Liver (tissue), 9 donors: ENCODE results near the gene ZNF48. TPM values are rescaled to one million over a fixed set of nuclear protein-coding genes. Genes with fewer than 3 reads are reported as not detected.

Experiments used
- DNase-seq: peaks from one replicate; pipeline ENCODE4 v3.0.0-alpha.2; 2017; ENCODE audit warnings: low spot score
- H3K27ac ChIP-seq, 2 donors: one replicate each; pipeline ENCODE4 v1.7.0; 2013; ENCODE audit warnings: inconsistent platforms in 2 of 2, low read length in 2 of 2, control low read depth in 1 of 2, low read depth in 1 of 2, mild to moderate bottlenecking in 1 of 2
- H3K27me3 ChIP-seq, 4 donors: one replicate each; pipeline versions ENCODE4 v1.6.1 to v1.7.0; 2013; ENCODE audit warnings: low read length in 3 of 4, inconsistent platforms in 1 of 4, mild to moderate bottlenecking in 1 of 4, moderate library complexity in 1 of 4; ENCODE audit not compliant: control insufficient read depth in 4 of 4, insufficient read depth in 4 of 4
- H3K36me3 ChIP-seq, 4 donors: one replicate each; pipeline versions ENCODE4 v1.6.1 to v1.7.0; 2013; ENCODE audit warnings: low read length in 3 of 4, mild to moderate bottlenecking in 3 of 4, low read depth in 1 of 4, moderate library complexity in 1 of 4; ENCODE audit not compliant: control insufficient read depth in 4 of 4, insufficient read depth in 3 of 4
- H3K4me1 ChIP-seq, 4 donors: one replicate each; pipeline versions ENCODE4 v1.6.1 to v1.7.0; 2013; ENCODE audit warnings: low read length in 3 of 4, mild to moderate bottlenecking in 3 of 4, moderate library complexity in 1 of 4; ENCODE audit not compliant: control insufficient read depth in 4 of 4, insufficient read depth in 4 of 4
- H3K4me3 ChIP-seq, 3 donors: one replicate each; pipeline versions ENCODE4 v1.6.1 to v1.7.0; 2013; ENCODE audit warnings: low read length in 3 of 3, control low read depth in 1 of 3, low read depth in 1 of 3, mild to moderate bottlenecking in 1 of 3
- H3K9ac ChIP-seq, 2 donors: one replicate each; pipeline ENCODE4 v1.7.0; 2013; ENCODE audit warnings: low read length in 2 of 2, mild to moderate bottlenecking in 2 of 2, moderate library complexity in 2 of 2, control low read depth in 1 of 2, low read depth in 1 of 2
- H3K9me3 ChIP-seq, 4 donors: one replicate each; pipeline versions ENCODE4 v1.6.1 to v1.7.0; 2013; ENCODE audit warnings: low read length in 3 of 4; ENCODE audit not compliant: control insufficient read depth in 4 of 4
- EGR1 ChIP-seq, 2 donors: IDR thresholded peaks; 2 replicates each; pipeline ENCODE4 v1.6.1; 2016 to 2018; ENCODE audit warnings: antibody characterized with exemption in 2 of 2, low read depth in 2 of 2
- FOXA1 ChIP-seq: IDR thresholded peaks from 2 replicates; pipeline ENCODE4 v1.6.1; 2016; ENCODE audit warnings: antibody characterized with exemption
- FOXA2 ChIP-seq: IDR thresholded peaks from 2 replicates; pipeline ENCODE4 v1.6.1; 2016; ENCODE audit warnings: antibody characterized with exemption
- GABPA ChIP-seq, 2 donors: IDR thresholded peaks in 1 of 2; conservative IDR thresholded peaks in 1 of 2; 2 replicates each; pipeline ENCODE4 v1.6.1; 2016; ENCODE audit warnings: antibody characterized with exemption in 2 of 2, mild to moderate bottlenecking in 1 of 2, moderate library complexity in 1 of 2
- HNF4A ChIP-seq, 2 donors: conservative IDR thresholded peaks; 2 replicates each; pipeline ENCODE4 v1.6.1; 2016; ENCODE audit warnings: antibody characterized with exemption in 2 of 2, mild to moderate bottlenecking in 2 of 2
- HNF4G ChIP-seq: IDR thresholded peaks from 2 replicates; pipeline ENCODE4 v1.6.1; 2016; ENCODE audit warnings: antibody characterized with exemption
- JUND ChIP-seq, 2 donors: IDR thresholded peaks; 2 replicates each; pipeline ENCODE4 v1.6.1; 2016; ENCODE audit warnings: antibody characterized with exemption in 2 of 2
- NR2F2 ChIP-seq: IDR thresholded peaks from 2 replicates; pipeline ENCODE4 v1.6.1; 2016; ENCODE audit warnings: antibody characterized with exemption
- RAD21 ChIP-seq, 2 donors: IDR thresholded peaks; 2 replicates each; pipeline ENCODE4 v1.6.1; 2016; ENCODE audit warnings: antibody characterized with exemption in 2 of 2, mild to moderate bottlenecking in 2 of 2
- RXRA ChIP-seq, 2 donors: IDR thresholded peaks; 2 replicates each; pipeline ENCODE4 v1.6.1; 2017 to 2018; ENCODE audit warnings: antibody characterized with exemption in 2 of 2, mild to moderate bottlenecking in 1 of 2
- SP1 ChIP-seq: IDR thresholded peaks from 2 replicates; pipeline ENCODE4 v1.6.1; 2018; ENCODE audit warnings: antibody characterized with exemption, mild to moderate bottlenecking
- TAF1 ChIP-seq: conservative IDR thresholded peaks from 2 replicates; pipeline ENCODE4 v1.6.1; 2016; ENCODE audit warnings: antibody characterized with exemption, mild to moderate bottlenecking
- YY1 ChIP-seq: IDR thresholded peaks from 2 replicates; pipeline ENCODE4 v1.6.1; 2016; ENCODE audit warnings: antibody characterized with exemption, mild to moderate bottlenecking
- WGBS: extraction: QIAGEN DNeasy Blood & Tissue Kit; methylation state at CpG from one replicate; pipeline ENCODE4 v1.1.7; 2013; 5-methylcytosine and 5-hydroxymethylcytosine counted together
- polyA plus RNA-seq, 2 donors: library from polyadenylated mRNA; stranded (reverse) in 1 of 2; unstranded in 1 of 2; fragments of 200-250 nt in 1 of 2; fragments of >200 nt in 1 of 2; fragmentation: Nextera tagmentation in 1 of 2; extraction: Ambion mirVana in 1 of 2; gene quantifications; one replicate each; pipeline versions ENCODE4 v1.2.1 to v1.2.3, GENCODE V29; 2013 to 2015
- total RNA-seq, 2 donors: library from RNA; depleted of rRNA; stranded (reverse); fragments of >200 nt; gene quantifications; one replicate each; pipeline ENCODE4 v1.2.3, GENCODE V29; 2014
- TF ChIP-seq, protein P1 (sequence below): IDR thresholded peaks from 2 replicates; pipeline ENCODE4 v1.6.1; 2016; ENCODE audit warnings: antibody characterized with exemption
- TF ChIP-seq, protein P2 (sequence below): fragments of 150-350 bp; IDR thresholded peaks from 2 replicates; pipeline ENCODE4 v1.5.1; 2017; ENCODE audit warnings: improper control_type of control experiment, low read depth, low read length; ENCODE audit not compliant: missing input control
- TF ChIP-seq, protein P3 (sequence below): IDR thresholded peaks from 2 replicates; pipeline ENCODE4 v1.6.1; 2016; ENCODE audit warnings: antibody characterized with exemption
- TF ChIP-seq, protein P4 (sequence below): IDR thresholded peaks from 2 replicates; pipeline ENCODE4 v1.6.1; 2016; ENCODE audit warnings: antibody characterized with exemption
- TF ChIP-seq, protein P5 (sequence below): IDR thresholded peaks from 2 replicates; pipeline ENCODE4 v1.6.1; 2016; ENCODE audit warnings: antibody characterized with exemption, mild to moderate bottlenecking
- donor health status: healthy.
- donor health status: healthy.
- donor health status: healthy.
- donor health status: healthy.
- donor health status: healthy.

ZNF48 gene
- total and polyA plus RNA-seq, 4 donors = 2.3 to 4.7 (median 3.1) TPM

GRCh38 chr16:30397776-30398660 is 2.8 kb downstream of the ZNF48 start:
- WGBS = 94% methylated on average over 42 of the region's 42 CpGs
- H3K27ac ChIP-seq = no peak overlapping the region
- H3K9me3 ChIP-seq = no peaks in the 10 kb centered on the region
- no peak overlapping the region for H3K4me3 ChIP-seq
- peaks cover 8 to 37% (median 24%) of the 10 kb centered on the region in 4 donors for H3K4me1 ChIP-seq
- peaks cover 0 to 3% (median 1%) of the 10 kb centered on the region in 4 donors for H3K36me3 ChIP-seq
- DNase-seq = no peak
- TF ChIP-seq SP1 (no peak), JUND (IDR thresholded peaks at IDR 0.05) (no peak), FOXA2 (no peak), RAD21 (IDR thresholded peaks at IDR 0.05) (no peak), GABPA (IDR thresholded peaks at IDR 0.05 in 1 of 2, conservative IDR thresholded peaks at IDR 0.05 in 1 of 2) (no peak), NR2F2 (no peak)
- TF ChIP-seq, protein P1, sequence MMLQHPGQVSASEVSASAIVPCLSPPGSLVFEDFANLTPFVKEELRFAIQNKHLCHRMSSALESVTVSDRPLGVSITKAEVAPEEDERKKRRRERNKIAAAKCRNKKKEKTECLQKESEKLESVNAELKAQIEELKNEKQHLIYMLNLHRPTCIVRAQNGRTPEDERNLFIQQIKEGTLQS = no peak
- no peak overlapping the region for H3K9ac ChIP-seq
- H3K27me3 ChIP-seq = no peaks in the 10 kb centered on the region

GRCh38 chr16:30398661-30399434 is 3.6 kb downstream of the ZNF48 start:
- Histone ChIP-seq H3K27ac (no peak overlapping the region), H3K9me3 (no peaks in the 10 kb centered on the region), H3K9ac (no peak overlapping the region), H3K27me3 (no peaks in the 10 kb centered on the region), H3K36me3 (peaks cover 0 to 3% (median 1%) of the 10 kb centered on the region in 4 donors), H3K4me3 (no peak overlapping the region), H3K4me1 (peaks cover 8 to 37% (median 24%) of the 10 kb centered on the region in 4 donors)
- no peak for DNase-seq
- WGBS = 86% methylated on average over 23 of the region's 23 CpGs
- no peak for TF ChIP-seq RAD21 (IDR thresholded peaks at IDR 0.05)
- TF ChIP-seq, protein P1 = no peak
- no peak for TF ChIP-seq RXRA (IDR thresholded peaks at IDR 0.05)
- TF ChIP-seq, protein P2, sequence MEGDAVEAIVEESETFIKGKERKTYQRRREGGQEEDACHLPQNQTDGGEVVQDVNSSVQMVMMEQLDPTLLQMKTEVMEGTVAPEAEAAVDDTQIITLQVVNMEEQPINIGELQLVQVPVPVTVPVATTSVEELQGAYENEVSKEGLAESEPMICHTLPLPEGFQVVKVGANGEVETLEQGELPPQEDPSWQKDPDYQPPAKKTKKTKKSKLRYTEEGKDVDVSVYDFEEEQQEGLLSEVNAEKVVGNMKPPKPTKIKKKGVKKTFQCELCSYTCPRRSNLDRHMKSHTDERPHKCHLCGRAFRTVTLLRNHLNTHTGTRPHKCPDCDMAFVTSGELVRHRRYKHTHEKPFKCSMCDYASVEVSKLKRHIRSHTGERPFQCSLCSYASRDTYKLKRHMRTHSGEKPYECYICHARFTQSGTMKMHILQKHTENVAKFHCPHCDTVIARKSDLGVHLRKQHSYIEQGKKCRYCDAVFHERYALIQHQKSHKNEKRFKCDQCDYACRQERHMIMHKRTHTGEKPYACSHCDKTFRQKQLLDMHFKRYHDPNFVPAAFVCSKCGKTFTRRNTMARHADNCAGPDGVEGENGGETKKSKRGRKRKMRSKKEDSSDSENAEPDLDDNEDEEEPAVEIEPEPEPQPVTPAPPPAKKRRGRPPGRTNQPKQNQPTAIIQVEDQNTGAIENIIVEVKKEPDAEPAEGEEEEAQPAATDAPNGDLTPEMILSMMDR = no peak
- TF ChIP-seq GABPA (IDR thresholded peaks at IDR 0.05 in 1 of 2, conservative IDR thresholded peaks at IDR 0.05 in 1 of 2) = no peak
- no peak for TF ChIP-seq EGR1 (IDR thresholded peaks at IDR 0.05; ENCODE audit: low read depth in 2 of 2)
- TF ChIP-seq, protein P3, sequence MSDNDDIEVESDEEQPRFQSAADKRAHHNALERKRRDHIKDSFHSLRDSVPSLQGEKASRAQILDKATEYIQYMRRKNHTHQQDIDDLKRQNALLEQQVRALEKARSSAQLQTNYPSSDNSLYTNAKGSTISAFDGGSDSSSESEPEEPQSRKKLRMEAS = no peak
- no peak for TF ChIP-seq FOXA2
- TF ChIP-seq, protein P4, sequence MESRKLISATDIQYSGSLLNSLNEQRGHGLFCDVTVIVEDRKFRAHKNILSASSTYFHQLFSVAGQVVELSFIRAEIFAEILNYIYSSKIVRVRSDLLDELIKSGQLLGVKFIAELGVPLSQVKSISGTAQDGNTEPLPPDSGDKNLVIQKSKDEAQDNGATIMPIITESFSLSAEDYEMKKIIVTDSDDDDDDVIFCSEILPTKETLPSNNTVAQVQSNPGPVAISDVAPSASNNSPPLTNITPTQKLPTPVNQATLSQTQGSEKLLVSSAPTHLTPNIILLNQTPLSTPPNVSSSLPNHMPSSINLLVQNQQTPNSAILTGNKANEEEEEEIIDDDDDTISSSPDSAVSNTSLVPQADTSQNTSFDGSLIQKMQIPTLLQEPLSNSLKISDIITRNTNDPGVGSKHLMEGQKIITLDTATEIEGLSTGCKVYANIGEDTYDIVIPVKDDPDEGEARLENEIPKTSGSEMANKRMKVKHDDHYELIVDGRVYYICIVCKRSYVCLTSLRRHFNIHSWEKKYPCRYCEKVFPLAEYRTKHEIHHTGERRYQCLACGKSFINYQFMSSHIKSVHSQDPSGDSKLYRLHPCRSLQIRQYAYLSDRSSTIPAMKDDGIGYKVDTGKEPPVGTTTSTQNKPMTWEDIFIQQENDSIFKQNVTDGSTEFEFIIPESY = no peak
- TF ChIP-seq HNF4G = no peak
- TF ChIP-seq TAF1 = no peak
- TF ChIP-seq HNF4A (conservative IDR thresholded peaks at IDR 0.05) = no peak
- TF ChIP-seq, protein P5, sequence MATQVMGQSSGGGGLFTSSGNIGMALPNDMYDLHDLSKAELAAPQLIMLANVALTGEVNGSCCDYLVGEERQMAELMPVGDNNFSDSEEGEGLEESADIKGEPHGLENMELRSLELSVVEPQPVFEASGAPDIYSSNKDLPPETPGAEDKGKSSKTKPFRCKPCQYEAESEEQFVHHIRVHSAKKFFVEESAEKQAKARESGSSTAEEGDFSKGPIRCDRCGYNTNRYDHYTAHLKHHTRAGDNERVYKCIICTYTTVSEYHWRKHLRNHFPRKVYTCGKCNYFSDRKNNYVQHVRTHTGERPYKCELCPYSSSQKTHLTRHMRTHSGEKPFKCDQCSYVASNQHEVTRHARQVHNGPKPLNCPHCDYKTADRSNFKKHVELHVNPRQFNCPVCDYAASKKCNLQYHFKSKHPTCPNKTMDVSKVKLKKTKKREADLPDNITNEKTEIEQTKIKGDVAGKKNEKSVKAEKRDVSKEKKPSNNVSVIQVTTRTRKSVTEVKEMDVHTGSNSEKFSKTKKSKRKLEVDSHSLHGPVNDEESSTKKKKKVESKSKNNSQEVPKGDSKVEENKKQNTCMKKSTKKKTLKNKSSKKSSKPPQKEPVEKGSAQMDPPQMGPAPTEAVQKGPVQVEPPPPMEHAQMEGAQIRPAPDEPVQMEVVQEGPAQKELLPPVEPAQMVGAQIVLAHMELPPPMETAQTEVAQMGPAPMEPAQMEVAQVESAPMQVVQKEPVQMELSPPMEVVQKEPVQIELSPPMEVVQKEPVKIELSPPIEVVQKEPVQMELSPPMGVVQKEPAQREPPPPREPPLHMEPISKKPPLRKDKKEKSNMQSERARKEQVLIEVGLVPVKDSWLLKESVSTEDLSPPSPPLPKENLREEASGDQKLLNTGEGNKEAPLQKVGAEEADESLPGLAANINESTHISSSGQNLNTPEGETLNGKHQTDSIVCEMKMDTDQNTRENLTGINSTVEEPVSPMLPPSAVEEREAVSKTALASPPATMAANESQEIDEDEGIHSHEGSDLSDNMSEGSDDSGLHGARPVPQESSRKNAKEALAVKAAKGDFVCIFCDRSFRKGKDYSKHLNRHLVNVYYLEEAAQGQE = no peak
- TF ChIP-seq FOXA1 = no peak
- TF ChIP-seq YY1 = no peak
- TF ChIP-seq NR2F2 = no peak
- no peak for TF ChIP-seq SP1
